Inflammatory macrophage treated with lipopolysaccharide for 1 hour (primary cell): Measurements from ENCODE around the gene ZBTB25.

Experiments used
- DNase-seq, 2 donors: peaks; one replicate each; pipeline ENCODE4 v3.0.0-alpha.2; 2020 to 2022

Gene ZBTB25

DNA sequence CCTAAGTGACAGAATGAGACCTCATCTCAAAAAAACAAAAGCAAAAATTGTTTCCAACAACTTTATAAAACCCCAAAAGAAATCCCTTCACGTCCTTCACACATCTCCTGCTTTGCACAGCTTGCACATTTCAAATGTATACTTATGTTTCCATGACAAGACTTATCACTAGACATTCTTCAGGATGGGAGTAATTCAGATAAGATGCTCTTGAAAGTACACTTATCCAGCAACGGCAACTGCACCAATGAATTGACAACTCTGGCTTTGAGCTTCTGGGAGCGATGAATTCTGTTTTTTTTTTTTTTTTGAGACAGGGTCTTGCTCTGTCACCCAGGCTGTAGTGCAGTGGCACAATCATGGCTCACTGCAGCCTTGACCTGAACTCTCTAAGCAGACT lies 69.1 kb downstream of the ZBTB25 start:
- DNase-seq = no peak

DNA sequence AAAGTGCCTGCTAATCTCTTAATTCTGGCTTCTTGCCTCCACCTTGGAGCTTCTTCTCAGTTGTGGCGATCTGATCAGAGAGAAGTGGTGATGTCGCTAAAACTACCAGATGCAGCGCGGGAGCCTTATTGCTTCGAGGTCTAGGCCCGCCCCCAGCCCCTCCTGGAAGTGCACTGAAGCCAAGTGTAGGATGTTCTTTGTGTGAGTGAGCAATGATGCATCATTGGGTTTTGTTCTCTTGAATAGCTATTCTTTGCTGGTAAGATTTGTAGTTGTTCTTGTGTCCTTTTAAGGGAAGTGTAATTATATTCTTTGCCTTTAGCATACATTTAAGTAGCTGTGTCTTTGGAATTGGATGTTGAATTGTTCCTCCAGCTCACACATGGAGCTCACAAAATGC lies 79.7 kb downstream of the ZBTB25 start:
- DNase-seq = no peak

DNA sequence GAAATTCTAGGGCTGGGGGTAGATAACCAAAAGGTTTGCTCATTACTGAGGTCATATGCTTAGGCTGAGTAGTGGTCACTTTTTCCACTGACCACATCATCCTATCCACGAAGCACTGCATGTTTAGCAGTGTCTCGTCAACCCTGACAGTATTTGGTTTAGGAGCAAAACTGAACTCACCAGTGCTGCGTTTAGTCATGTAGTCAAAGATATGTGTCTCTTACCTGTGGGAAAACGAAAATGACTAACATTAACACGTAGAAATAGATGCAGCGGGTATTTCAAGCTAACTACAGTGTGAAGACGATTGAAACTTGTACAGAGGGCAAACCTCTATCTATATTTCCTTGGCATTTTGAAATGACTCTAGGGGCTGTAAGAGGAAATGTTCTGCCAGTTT lies 80.9 kb downstream of the ZBTB25 start:
- no peak for DNase-seq

DNA sequence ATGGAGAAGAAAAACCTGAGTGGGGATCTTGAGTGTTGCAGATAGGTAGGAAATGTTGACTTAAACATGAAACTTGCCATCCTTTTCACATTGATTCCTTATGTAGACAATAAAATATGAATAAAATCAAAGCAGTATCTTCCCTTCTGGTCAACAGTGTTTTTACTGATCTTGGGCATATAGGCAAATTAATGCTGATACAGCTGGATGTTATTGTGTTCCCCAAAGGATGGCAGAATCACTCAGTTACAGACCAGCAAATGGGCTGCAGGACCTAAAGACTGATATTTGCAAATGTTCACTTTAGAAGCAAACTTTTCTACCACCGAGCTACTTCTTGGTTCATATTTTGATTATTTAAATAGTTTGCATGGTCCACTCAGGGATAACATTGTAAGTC lies 81.6 kb downstream of the ZBTB25 start:
- no peak for DNase-seq

DNA sequence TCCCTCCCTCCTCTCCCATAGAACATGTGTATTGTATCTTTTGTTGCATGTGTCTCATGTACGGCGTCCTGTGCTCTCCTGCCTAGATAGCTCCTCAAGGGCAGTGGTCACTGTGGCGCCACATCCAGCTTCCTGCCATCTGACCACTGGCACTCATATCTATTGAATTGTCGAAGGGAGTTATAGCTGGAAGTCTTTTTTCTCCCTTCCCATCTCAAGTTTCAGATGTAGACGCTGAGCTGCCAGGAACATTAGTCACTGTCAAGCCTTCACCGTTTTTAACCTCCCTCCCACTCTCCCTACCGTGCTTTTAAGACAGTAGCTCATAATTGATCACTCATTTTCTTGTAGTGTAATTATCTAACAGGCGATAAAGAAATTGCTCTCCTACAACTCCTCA lies 82.5 kb downstream of the ZBTB25 start:
- no peak for DNase-seq

DNA sequence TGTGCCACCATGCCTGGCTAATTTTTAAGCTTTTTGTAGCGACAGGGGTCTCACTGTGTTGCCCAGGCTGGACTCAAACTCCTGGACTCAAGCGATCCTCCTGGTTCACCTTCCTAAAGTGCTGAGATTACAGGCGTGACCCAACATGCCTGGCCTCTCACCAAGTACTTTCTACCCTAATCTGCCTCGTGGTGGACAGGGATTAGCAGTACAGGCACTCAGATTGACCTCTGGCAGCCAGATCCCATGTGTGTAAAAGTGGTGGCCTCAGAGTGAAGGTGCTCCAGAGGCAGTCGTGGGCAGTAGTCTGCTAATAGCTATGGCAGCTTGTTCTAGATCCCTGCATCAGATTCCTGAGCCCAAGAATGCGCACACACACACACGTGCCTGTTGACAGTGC lies 84.6 kb downstream of the ZBTB25 start:
- DNase-seq = no peak

DNA sequence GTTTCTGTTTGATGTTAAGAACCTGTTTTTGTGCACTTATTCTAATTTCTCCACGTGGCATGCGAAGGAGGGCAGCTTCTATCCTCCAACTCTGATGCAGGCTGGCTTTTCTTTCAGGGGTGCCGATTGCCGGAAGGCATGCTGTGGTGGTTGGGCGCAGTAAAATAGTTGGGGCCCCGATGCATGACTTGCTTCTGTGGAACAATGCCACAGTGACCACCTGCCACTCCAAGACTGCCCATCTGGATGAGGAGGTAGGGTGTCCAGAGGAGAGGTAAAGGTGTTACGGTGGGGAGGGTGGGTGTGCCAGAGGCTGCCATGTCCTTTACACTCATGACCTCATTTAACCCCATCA lies 85.9 kb downstream of the ZBTB25 start:
- no peak for DNase-seq

DNA sequence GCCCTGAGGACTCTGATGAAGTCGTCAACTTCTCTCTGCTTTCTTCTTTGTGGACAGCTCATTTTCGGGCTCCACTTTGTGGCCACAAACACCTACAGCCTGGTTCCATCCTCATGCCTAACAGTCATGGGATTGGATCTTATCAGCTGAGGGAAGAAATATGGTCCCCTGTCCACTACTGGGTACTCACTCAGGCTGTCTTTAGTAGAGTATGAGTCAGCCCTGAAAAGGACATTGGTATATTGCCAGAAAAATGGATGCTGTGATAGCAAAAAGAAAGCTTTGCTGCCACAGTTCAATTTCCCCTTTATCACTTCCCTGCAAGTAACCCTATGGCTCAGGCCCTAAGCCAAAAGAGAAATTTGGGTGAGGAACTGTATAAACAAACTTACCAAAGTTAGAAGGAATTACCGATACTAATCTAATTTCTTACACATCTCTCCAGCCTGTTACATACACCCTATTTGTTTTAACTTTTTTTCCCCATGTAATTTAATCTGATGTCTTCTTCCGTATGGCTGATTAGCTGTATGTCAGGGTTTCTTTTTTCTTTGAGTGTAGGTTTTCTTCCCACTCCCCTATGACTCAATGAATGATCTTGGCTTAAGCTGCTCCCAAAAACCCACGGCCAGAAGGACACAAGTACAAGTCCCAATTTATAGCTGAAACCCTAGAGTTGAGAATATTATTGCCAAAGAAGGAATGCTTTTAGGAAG lies 86.4 kb downstream of the ZBTB25 start:
- DNase-seq = peak; percentile 49 to 70

DNA sequence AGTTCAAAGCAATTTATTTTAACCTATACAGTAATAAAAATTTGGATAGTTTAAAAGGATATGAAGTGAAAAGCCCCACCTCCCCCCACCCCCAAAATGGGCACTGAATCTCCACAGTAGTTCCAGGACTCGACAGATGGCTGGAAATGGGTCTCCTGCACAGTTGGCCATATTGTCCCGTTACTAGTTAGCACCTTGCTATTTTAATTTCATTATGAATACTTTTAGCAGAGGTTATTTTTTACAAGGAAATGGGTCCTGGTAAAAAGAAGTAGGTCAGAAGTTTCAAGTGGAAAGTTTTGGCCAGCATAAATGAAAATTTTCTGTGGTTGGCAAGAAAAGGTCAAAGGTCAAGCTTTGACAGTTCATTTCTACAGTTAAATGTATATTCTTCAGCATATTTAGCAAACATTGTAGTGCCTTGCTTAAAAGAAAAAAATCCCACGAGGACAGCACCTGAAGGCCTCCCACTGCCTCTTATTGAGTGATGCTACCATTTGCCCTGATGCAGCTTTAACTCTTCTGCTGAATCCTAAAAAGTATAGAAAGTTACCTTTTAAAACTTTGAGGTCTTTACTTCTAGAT lies 87.2 kb downstream of the ZBTB25 start:
- DNase-seq = no peak

DNA sequence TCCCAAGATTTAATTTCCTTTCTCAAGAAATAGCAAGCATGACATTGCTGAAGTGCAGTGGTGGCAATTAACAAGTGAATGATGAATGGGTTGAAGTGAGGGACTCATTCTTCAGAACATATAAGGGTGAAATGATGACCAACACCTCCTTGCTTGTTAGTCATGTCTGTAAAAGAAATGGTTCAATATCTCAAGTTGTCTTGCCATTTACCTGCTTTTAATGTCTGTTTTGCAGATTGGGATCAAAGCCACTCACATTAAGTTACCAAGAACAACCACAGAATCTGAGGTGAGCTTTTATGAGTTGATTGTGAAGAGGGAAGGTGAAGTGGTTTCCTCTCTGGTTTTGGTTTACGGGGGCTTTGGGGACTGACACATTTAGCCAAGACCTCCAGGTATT lies 91.4 kb downstream of the ZBTB25 start:
- DNase-seq = no peak

DNA sequence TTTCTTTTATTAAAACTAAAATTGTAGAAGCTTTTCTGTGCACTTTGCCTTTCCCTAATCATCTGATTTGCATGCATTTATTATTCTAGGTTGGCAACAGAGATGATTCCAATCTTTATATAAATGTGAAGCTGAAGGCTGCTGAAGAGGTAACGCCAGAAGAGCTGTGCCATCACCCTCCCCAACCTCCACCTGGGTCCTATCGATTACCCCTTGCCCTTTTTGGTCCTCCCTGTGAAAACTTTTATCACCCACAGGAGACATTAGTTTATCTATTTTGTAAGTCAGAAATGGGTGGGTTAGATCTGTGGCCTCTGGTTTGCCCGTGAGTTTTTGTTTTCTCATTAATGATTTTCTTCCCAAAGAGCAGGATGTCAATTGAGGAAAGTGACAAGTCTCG lies 92.6 kb downstream of the ZBTB25 start:
- no peak for DNase-seq

DNA sequence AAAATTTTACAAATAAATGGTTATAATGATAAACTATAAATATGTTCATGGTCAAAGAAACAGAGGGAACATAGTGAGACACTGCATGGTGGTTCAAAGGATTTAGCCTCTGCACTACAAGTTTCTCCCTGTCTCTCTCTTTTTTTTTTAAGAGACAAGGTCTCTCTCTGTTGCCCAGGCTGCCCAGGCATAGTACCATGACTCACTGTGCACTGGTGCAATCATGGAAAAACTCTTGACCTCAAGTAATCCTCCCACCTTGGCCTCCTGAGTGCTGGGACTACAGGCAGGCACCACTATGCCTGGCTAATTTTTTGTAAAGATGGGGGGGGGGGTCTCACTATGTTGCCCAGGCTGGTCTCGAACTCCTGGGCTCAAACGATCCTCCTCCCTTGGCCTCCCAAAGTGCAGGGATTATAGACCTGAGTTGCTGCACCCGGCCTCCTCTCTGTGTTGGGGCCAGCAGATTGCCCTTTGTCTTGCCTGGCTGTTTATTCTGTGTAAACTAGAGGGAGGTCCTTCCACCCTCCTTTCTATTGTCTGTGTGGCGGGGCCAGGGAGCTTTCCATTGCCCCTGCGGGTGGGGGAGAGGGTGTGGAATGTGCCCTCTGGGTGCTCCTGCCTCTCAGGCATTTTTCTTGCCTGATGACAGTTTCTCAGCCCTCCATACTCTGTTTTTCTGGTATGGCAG lies 93.4 kb downstream of the ZBTB25 start:
- DNase-seq = peak; percentile 58 to 85

DNA sequence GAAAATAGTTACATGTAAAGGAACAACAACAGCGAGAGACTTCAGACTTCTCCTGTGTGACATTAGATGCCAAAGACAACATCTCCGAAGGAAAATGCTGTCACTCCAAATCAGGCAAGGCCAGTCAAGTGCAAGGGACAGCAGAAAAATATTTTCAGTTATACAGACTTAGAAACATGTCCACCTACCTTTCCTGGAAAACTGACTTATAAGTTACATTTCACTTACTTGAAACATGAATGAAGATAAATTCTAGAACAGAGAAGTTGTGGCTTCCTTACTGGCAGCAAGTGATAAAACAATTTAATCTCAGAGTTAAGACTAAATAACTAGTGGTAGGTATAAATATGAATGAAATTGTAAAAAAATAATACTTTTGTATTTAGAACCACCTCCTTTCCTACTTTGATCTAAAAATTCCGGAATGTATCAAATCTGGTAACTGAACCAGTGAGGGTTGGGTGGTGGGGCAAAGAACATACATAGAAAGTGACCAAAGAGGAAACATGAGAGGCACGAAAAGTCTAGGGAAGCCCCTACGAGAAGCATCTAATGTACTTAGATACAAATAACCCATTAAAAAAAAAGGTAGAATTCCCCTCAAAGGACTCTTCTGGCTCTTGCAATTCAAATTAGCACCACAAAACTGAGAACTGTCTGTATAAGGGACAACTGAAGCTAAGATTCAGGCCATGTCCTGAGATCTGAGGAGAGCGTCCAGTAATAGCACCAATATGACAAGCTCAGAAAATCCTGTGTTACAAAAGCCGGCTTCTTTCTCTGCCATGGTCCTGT lies 94.3 kb downstream of the ZBTB25 start:
- peak in 1 of 2 donors; percentile 47 for DNase-seq

DNA sequence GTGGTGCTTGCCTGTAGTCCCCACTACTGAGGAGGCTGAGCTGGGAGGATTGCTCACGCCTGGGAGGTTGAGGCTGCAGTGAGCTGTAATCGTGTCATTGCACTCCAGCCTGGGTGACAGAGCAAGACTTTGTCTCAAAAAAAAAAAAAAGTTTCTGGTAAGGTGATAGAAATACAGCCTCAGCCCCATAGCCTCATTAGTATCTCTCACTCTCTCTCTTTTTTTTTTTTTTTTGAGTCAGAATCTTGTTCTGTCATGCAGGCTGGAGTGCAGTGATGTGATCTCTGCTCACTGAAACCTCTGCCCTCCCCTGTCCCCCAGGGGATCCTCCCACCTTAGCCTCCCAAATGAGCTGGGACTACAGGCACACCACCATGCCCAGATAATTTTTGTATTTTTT lies 96.3 kb downstream of the ZBTB25 start:
- DNase-seq = no peak

DNA sequence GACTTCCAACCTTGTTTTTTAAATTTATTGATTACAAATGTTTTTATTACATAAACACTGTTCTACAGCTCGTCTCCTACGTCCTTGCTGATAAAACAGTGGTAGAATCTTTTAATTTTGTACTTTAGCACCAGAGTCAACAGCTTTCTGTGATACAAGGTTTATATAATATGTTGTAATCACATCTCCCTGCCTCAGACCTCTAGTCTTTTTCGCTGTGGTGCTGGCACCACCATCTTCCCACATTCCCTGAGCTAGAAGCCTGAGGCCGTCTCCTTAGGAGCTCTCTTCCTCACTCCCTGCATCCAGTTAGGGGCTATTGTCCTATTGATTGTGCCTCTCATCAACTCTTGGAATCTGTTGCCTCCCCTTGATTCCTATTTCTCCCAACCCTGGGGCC lies 98.3 kb downstream of the ZBTB25 start:
- DNase-seq = no peak

DNA sequence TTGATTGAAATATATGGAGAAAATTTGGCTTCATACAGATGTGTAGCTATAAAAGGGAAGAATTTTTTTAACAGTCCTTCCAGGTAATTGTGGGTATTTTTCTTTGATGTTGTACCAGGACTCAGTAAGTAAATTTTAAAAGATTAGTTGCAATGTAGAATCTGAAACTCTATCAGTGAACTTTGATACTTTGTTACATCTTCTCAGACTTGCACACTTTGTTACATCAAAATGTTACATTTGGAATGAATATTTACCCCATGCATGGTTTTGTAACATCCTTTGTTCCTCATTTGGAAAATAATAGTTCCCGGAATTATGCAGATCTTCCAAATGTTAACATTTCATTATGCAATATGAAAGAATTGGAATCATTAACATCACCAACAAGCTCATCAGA lies 101.7 kb downstream of the ZBTB25 start:
- DNase-seq = peak; percentile 59 to 67

DNA sequence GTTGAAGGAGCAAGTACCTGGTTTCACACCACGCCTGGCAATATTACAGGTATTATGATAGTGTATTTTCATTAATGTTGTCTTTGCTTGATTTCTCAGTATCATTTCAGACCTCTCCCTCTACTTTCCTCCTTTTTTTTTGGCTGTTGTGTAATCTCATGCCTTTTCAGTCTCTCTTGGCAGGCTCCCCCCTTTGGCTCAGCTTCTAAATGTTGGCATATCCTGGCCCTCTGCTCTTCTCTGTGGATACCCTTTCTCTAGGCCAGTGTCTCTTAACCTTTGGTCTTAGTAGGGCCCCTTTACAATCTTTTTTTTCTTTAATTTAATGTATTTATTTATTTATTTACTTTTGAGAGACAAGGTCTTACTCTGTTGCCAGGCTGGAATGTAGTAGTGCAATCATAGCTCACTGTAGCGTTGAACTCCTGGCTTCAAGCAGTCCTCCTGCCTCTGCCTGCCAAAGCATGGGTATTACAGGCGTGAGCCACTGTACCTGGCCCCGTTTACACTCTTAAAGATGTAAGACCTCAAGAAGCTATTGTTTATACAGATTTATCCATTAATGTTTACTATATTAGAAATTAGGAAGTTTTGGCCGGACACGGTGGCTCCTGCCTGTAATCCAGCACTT lies 102.7 kb downstream of the ZBTB25 start:
- no peak for DNase-seq
